Upper lobe of left lung (tissue), 4 donors: Measurements from ENCODE around the gene LSM3.

Experiments
- EP300 ChIP-seq, 4 donors: sonication (generic); formaldehyde crosslinking; IDR thresholded peaks; one replicate each; pipeline ENCODE4 v1.5.1; 2017; ENCODE audit warnings: antibody characterized with exemption in 4 of 4, control low read depth in 2 of 4
- POLR2A ChIP-seq, 4 donors: fragments of 450-650 bp; IDR thresholded peaks; one replicate each; pipeline ENCODE4 v1.5.1; 2016 to 2017; ENCODE audit warnings: antibody characterized with exemption in 4 of 4, mild to moderate bottlenecking in 2 of 4
- TF ChIP-seq, protein P1 (sequence below), 6 experiments: fragments of 450-650 bp in 4 of 6; fragments of 200-600 bp in 2 of 6; sonication (generic) in 2 of 6; IDR thresholded peaks; one replicate each; pipeline ENCODE4 v1.5.1; 2016 to 2019; ENCODE audit warnings: antibody characterized with exemption in 6 of 6

DNA sequence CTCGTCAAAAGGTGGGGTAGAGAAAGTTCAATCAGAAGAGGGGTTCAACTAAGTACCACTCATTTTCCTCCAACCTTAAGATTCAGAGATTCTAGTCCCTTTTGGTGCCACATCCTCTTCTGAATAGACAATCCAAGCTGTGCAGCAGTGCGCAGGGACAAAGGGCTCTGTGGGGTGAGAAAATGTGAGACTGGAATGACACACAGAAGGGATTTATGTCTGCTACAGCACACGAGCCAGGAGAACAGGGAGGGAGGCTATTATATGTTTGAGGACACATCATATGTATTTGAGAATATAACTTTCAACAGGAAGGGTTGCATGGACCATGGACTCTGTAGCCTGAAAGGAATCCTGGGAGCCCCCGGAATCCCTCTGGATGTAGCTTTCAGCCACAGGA lies 33.0 kb downstream of the LSM3 start:
- no peak for TF ChIP-seq EP300 (IDR thresholded peaks at IDR 0.05)
- TF ChIP-seq, protein P1, sequence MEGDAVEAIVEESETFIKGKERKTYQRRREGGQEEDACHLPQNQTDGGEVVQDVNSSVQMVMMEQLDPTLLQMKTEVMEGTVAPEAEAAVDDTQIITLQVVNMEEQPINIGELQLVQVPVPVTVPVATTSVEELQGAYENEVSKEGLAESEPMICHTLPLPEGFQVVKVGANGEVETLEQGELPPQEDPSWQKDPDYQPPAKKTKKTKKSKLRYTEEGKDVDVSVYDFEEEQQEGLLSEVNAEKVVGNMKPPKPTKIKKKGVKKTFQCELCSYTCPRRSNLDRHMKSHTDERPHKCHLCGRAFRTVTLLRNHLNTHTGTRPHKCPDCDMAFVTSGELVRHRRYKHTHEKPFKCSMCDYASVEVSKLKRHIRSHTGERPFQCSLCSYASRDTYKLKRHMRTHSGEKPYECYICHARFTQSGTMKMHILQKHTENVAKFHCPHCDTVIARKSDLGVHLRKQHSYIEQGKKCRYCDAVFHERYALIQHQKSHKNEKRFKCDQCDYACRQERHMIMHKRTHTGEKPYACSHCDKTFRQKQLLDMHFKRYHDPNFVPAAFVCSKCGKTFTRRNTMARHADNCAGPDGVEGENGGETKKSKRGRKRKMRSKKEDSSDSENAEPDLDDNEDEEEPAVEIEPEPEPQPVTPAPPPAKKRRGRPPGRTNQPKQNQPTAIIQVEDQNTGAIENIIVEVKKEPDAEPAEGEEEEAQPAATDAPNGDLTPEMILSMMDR (IDR thresholded peaks at IDR 0.05): no peak
- TF ChIP-seq POLR2A (IDR thresholded peaks at IDR 0.05): no peak
